Smooth muscle cell (in vitro differentiated cells): Measurements from ENCODE around the gene FBXO10. TPM values are rescaled to one million over a fixed set of nuclear protein-coding genes. Genes with fewer than 3 reads are reported as not detected.

ENCODE experiments used
- DNase-seq: peaks from one replicate; lab custom pipeline; 2025; ENCODE audit not compliant: unreplicated experiment; lab: John Stamatoyannopoulos, UW
- H2AFZ ChIP-seq: fragments of 200-600 bp; sonication (generic); 2 replicates; pipeline ENCODE4 v1.6.0; 2016; ENCODE audit warnings: antibody characterized with exemption, low read depth, mild to moderate bottlenecking
- H3F3A ChIP-seq: fragments of 200-600 bp; sonication (generic); 2 replicates; pipeline ENCODE4 v1.6.0; 2017; ENCODE audit warnings: antibody characterized with exemption, low read depth
- H3K27ac ChIP-seq: fragments of 200-600 bp; sonication (generic); 2 replicates; pipeline ENCODE4 v1.5.1; 2016; ENCODE audit warnings: low read depth, mild to moderate bottlenecking
- H3K27me3 ChIP-seq: fragments of 200-600 bp; sonication (generic); 2 replicates; pipeline ENCODE4 v1.6.1; 2016; ENCODE audit warnings: low read depth, mild to moderate bottlenecking
- H3K36me3 ChIP-seq: fragments of 200-600 bp; sonication (generic); 2 replicates; pipeline ENCODE4 v1.5.1; 2016; ENCODE audit warnings: low read depth
- H3K4me1 ChIP-seq: fragments of 200-600 bp; sonication (generic); 2 replicates; pipeline ENCODE4 v1.5.1; 2016; ENCODE audit warnings: low read depth
- H3K4me2 ChIP-seq: fragments of 200-600 bp; sonication (generic); 2 replicates; pipeline ENCODE4 v1.6.0; 2016; ENCODE audit warnings: mild to moderate bottlenecking
- H3K4me3 ChIP-seq: fragments of 200-600 bp; sonication (generic); 2 replicates; pipeline ENCODE4 v1.5.1; 2016; ENCODE audit warnings: mild to moderate bottlenecking
- H3K79me2 ChIP-seq: fragments of 200-600 bp; sonication (generic); 2 replicates; pipeline ENCODE4 v1.6.0; 2016; ENCODE audit warnings: low read depth, mild to moderate bottlenecking
- H3K9ac ChIP-seq: fragments of 200-600 bp; sonication (generic); 2 replicates; pipeline ENCODE4 v1.6.0; 2016; ENCODE audit warnings: low read depth
- H3K9me3 ChIP-seq: fragments of 200-600 bp; sonication (generic); replicated peaks from 2 replicates; pipeline ENCODE4 v1.5.1; 2016; ENCODE audit warnings: low read depth
- H4K20me1 ChIP-seq: fragments of 200-600 bp; sonication (generic); 2 replicates; pipeline ENCODE4 v1.6.0; 2016; ENCODE audit warnings: low read depth
- CTCF ChIP-seq: fragments of 200-600 bp; sonication (generic); IDR thresholded peaks from 2 replicates; pipeline ENCODE4 v1.5.1; 2017; ENCODE audit warnings: borderline replicate concordance, mild to moderate bottlenecking, antibody characterized with exemption; ENCODE audit not compliant: insufficient read depth, poor library complexity, severe bottlenecking
- WGBS: methylation state at CpG from one replicate; pipeline ENCODE4 v1.1.7; 2016; ENCODE audit warnings: low lambda C conversion rate; 5-methylcytosine and 5-hydroxymethylcytosine counted together
- polyA plus RNA-seq: library from polyadenylated mRNA; unstranded; fragments of >200 nt; fragmentation: Nextera tagmentation; extraction: Ambion mirVana; gene quantifications from 2 replicates; pipeline ENCODE4 v1.2.1, GENCODE V29; 2016
- total RNA-seq: library from RNA; depleted of rRNA; stranded (reverse); fragments of >200 nt; gene quantifications from 2 replicates; pipeline ENCODE4 v1.2.3, GENCODE V29; 2014

FBXO10 gene, protein sequence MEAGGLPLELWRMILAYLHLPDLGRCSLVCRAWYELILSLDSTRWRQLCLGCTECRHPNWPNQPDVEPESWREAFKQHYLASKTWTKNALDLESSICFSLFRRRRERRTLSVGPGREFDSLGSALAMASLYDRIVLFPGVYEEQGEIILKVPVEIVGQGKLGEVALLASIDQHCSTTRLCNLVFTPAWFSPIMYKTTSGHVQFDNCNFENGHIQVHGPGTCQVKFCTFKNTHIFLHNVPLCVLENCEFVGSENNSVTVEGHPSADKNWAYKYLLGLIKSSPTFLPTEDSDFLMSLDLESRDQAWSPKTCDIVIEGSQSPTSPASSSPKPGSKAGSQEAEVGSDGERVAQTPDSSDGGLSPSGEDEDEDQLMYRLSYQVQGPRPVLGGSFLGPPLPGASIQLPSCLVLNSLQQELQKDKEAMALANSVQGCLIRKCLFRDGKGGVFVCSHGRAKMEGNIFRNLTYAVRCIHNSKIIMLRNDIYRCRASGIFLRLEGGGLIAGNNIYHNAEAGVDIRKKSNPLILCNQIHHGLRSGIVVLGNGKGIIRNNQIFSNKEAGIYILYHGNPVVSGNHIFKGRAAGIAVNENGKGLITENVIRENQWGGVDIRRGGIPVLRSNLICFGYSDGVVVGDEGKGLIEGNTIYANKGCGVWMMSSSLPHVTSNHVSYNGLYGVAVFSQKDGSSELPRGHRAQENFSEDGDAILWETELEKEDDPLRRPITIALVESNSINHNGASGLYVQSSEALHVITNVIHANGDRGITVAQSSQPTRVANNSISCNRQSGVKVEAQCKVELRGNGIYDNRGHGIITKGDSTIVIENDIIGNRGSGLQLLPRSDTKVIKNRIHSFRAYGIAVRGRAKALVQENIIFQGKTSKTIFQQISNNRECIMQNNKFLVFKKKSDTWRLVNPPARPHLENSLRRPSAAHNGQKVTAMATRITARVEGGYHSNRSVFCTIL
- 3.5 and 6.4 TPM in 2 replicates for total RNA-seq
- 4.8 and 7.0 TPM in 2 replicates for polyA plus RNA-seq

DNA sequence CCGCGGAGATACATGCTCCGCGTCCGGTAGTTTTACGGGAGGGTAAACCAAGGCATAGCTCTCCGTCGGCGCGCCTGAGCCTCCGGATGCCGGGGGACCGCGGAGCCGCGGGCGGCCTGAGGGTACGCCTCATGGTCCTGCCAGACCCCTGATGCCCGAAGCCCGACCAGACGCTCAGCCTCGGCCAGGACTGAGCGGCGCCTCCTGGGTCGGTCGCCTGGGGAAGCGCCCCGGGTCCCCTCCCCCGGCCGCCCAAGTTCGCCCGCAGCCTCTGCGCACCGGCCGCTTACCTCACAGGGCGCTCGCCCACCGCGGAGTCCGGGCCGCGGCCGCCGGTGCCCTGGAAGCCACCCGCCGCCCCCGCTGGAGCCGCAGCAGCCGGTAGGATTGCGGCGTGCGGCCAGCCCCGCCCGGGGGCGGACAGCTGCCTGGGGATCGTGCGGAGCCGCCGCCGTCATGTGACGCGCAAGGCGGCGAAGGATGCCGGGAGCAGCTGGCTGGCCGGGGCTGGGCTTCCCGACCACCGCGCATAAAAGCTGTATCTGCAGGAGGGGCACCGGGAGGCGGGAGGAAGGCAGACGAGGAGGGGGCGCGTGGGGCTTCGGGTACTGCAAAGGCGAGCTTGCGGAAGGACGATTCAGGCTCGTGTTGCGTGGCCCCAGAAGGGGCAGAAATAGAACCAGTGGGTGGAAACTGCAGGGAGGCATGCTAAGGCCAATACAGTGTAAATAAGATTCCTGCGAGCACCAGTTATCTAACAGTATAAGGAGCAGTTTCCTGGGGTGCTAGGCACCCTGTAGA lies at the start of gene FBXO10:
TSS of gene FBXO10 (minus strand) at position 460 of the 801 bp plus-strand sequence. CDS start 34,612 bp downstream, outside the sequence.
- Histone ChIP-seq H4K20me1 (peaks cover 5% of the 10 kb centered on the region), H3K27ac (peak within 1 kb of the TSS; percentile 80), H3K4me1 (peaks cover 15% of the 10 kb centered on the region), H3K9ac (peak within 1 kb of the TSS; percentile 83), H3K4me2 (peak within 1 kb of the TSS; percentile 90), H2AFZ (peak within 1 kb of the TSS; percentile 84), H3K9me3 (no peaks in the 10 kb centered on the region), H3K27me3 (no peaks in the 10 kb centered on the region), H3K79me2 (peaks cover 10% of the 10 kb centered on the region), H3F3A (peaks cover 15% of the 10 kb centered on the region), H3K36me3 (no peaks in the 10 kb centered on the region), H3K4me3 (peak within 1 kb of the TSS; percentile 66)
- WGBS, result under 1% methylated on average over 80 of the region's 81 CpGs
- TF ChIP-seq CTCF, result no peak
- DNase-seq, result peak; percentile 55

- Histone ChIP-seq H3K9ac (no peak overlapping the region), H2AFZ (no peak overlapping the region), H3F3A (no peaks in the 10 kb centered on the region), H3K9me3 (no peaks in the 10 kb centered on the region), H3K4me2 (no peak overlapping the region), H3K4me1 (peaks cover 10% of the 10 kb centered on the region), H3K27ac (no peak overlapping the region), H4K20me1 (no peaks in the 10 kb centered on the region), H3K4me3 (no peak overlapping the region), H3K27me3 (no peaks in the 10 kb centered on the region), H3K36me3 (no peaks in the 10 kb centered on the region), H3K79me2 (no peaks in the 10 kb centered on the region)
- DNase-seq, result no peak
- 88% methylated on average over 12 of the region's 12 CpGs for WGBS
- TF ChIP-seq CTCF, result no peak
Observed at GRCh38 chr9:37625758-37626147, 49.6 kb upstream of the FBXO10 start.

DNA sequence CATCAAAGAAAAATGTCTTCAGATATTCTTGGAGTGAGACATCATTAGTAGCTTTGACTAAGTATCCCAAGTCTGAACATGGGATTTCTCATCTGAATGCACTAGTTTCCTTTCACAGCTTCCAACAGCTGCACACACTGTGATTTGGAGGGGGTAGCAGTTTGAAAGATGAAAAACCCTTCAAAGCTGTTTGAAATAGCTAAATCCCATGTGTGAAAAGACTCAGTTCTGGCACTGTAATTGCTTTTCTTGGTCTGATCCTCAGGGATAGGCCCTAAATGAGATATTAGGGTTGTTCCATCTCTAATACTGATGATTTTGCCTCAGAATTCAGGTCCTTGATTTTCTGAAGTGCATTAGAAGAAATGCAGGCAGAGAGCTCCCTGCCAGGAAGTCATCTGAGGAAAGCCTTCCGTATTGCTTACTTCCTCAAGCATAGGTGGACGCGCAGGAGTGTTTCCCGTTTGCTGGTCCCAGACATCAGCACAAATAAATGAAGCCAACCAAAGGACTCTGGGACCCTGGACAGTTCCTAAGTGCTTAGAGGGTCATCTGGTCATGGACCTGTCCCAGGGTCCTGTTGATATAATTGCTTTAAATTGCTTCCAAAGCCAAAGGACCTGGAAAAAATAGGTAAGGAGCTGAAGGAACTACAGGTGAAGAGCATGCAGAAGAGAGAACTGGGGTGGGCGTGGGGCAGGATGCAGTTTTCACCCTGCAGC lies 49.0 kb upstream of the FBXO10 start:
- Histone ChIP-seq H3K4me3 (no peak overlapping the region), H3K36me3 (no peaks in the 10 kb centered on the region), H3K27me3 (no peaks in the 10 kb centered on the region), H2AFZ (no peak overlapping the region), H4K20me1 (no peaks in the 10 kb centered on the region), H3F3A (no peaks in the 10 kb centered on the region), H3K4me2 (no peak overlapping the region), H3K79me2 (no peaks in the 10 kb centered on the region), H3K27ac (no peak overlapping the region), H3K4me1 (peaks cover 11% of the 10 kb centered on the region), H3K9ac (no peak overlapping the region), H3K9me3 (no peaks in the 10 kb centered on the region)
- no peak for TF ChIP-seq CTCF
- WGBS, result 94% methylated on average over 5 of the region's 5 CpGs
- no peak for DNase-seq
